ENCODE measurements around the gene MORN1.

- TF ChIP-seq CTCF (IDR thresholded peaks at IDR 0.05) (no peak), POLR2A (IDR thresholded peaks at IDR 0.05) (no peak)
Measured at GRCh38 chr1:2330035-2330434, 61.3 kb downstream of the MORN1 start.
